Activated CD4-positive, CD25-positive, alpha-beta regulatory T cell treated with anti-CD3 and anti-CD28 coated beads, Interleukin-2, amount 50 U/mL, for 72 hours (primary cell): ENCODE results near the gene MBTD1.
A peak's percentile ranks its signal among the peaks of the same experiment; 100 is the strongest.
"Not testable (repeated sequence)": the region's sequence is repeated elsewhere in the genome, so short reads cannot be mapped to it uniquely, and the experiment has no call there.

Experiments used
- DNase-seq: peaks from one replicate; pipeline ENCODE4 v3.0.0; 2021

Gene MBTD1

GRCh38 chr17:51259564-51260236, at the start of gene MBTD1:
TSS of gene MBTD1 (minus strand) at chr17:51260049. CDS start at chr17:51225161, 34,888 bp downstream.
- DNase-seq, result peak; percentile 95

- DNase-seq, result no peak
These were observed 45.3 kb upstream of the MBTD1 start for GRCh38 chr17:51305182-51305581.

GRCh38 chr17:51299859-51300258, 40.0 kb upstream of the MBTD1 start:
- no peak for DNase-seq

DNA sequence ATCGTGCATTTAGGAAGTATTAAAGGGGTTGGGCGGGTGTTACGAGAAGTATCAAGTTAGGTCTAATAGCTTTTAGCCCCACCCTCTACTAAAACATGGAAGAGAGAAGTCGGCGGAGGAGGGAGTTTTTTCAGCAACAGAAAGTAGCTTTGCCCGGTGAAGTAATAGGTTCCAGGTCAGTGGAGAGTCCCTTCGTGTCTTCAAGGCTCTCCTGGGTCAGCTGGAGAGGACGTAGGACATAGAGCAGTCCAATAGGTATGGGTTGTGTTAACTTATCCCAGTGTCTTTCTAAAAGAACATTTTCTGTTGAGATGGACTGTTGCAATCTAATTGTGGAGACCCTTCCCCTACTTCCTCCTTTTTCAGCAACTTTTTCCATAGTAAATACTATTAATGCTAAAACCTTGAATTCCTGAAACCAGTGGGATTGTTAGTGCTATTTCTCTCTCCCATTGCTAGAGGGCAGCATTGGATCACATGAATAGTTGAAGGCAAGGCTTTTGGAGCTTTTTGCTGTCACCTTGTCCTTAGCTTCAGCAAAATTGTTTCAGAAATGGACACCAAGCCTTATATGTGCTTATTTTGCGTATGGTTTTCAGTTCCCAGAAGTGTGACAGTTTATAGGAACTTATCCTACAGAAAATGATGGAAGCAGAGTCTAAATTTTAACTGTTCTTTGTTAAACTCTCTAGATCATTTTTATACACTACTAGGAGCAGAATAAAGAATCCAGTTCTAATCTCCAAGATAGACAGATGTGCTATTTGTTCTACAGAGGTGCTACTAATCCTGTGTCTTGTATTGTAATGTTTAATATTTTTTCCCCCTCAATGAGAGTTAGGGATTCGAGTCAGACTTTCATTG, 38.9 kb upstream of the MBTD1 start:
- no peak for DNase-seq

GRCh38 chr17:51294338-51294737, 34.5 kb upstream of the MBTD1 start:
- DNase-seq, result not testable (repeated sequence)

DNA sequence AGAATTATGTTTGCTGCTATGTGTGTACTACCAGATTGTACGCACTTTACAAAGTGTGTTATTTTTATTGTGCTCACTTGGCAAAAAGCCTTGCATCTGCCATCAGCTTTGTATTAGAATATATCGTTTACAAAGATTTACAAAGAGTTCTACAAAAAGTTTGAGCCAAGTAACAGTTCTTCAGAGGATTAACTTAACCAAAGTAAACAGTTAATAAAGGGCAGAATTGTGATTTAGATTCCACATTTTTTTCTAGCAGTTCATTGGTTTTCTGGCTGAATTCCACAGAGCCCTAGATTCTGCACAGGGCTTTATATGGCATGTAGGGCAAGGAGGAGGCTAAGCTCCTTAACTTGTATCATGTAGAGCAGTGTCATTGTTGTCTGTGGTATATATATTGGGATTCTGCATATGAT, 29.9 kb upstream of the MBTD1 start:
- no peak for DNase-seq

- DNase-seq, result no peak
These were observed 27.6 kb upstream of the MBTD1 start for GRCh38 chr17:51287412-51287811.

DNA sequence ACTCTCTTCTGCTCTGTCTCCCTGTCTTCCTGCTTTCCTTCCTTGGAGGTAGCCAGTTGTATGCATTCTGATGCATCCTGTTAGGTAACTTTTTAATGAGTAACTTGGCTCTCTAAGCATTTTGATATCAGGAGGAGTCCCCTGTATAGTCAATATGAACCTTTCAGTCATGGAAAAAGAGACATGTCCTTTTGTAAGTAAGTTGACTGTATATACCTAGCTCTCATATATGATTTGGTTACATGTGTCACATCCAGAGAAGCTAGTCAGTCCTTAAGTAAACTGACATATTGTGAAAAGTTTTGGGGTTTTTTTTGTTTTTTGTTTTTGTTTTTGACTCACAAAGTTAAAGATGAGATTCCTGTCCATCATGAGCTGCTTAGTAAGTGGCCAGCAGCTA, 19.3 kb upstream of the MBTD1 start:
- DNase-seq, result no peak

DNA sequence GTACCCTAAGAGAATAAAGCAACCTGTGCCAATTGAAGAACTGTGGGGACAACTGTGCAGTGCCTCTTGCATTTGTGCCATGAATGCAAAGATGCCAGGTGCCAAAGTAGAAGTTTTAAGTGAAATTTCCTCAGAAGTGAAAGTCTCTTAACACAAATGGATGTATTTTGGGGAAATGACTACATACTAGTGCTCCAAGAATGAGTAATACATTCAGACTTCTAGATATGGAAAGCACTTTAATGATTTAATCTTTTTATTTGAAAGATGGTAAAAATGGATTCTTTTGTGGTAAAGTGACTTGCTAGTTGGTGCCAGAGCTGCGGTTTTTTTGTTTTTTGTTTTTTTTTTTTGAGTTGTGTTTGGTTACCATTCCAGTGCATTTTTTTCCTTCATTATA, 15.5 kb upstream of the MBTD1 start:
- no peak for DNase-seq

DNA sequence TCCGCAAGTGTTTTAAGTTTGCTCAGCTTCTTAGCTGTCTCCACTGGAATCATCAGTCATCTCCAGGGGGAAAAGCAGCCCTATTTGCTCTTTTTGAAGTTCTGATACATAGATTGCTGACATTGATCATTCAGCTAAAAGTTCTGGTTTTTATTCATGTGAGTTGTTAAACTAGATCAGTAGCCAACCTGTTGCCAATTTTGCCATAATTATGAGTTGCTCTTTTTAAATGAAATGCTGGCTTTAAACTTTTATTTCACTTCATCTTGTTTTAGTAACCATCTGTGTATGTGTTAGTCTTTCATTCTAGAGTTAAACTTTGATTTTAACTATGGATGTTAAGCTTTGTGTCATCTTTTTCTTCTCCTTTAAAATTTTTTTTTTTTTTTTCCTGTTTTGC, 13.0 kb upstream of the MBTD1 start:
- no peak for DNase-seq

DNA sequence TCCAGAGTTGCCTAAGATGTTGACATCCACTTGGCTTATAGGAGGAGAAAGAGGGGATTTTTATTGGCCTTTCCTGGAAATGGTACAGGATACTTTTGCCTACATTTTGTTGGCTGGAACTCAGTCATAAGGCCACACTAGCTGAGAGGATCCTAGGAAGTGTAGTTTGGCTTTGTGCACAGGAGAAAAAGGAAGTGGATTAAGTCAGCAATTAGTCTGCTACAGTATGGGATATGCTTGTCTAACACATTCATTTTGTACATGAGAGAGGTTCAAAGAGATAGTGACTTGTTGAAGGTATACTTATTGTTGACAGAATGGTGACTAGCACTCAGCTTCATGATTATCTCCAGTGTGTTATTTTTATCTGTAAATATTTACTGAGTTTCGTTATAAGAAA, 10.8 kb upstream of the MBTD1 start:
- DNase-seq, result no peak

DNA sequence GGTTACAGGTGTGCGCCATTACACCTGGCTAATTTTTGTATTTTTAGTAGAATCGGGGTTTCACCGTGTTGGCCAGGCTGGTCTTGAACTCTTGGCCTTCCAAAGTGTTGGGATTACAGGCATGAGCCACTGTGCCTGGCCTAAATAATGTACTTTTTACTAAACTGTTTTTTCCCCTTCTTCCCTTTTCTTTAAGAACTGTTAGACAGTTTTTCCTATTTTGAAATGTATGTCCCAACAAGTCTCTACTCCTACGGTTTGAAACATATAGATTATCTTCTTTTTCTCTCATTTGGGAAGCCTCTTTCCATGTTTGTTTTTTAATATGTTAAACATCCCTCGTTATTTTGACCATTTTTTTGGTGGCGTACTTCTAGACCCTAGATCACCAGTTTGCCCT, 10.1 kb upstream of the MBTD1 start:
- DNase-seq, result no peak

DNA sequence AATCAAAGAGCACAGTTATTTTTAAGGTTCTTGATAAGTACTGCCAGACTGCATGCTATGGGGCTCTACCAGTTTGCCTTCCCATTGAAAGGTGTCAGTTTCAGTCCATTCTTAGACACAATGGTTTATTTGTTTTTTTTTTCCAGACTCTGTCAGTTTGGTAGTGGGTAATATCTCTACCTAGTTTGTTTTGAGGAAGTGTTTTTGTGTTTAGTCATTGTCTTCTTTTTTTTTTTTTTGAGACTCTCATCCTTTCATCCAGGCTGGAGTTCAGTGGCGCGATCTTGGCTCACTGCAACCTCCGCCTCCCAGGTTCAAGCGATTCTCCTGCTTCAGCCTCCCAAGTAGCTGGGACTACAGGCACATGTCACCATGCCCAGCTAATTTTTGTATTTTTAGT, 4.6 kb upstream of the MBTD1 start:
- not testable (repeated sequence) for DNase-seq

DNA sequence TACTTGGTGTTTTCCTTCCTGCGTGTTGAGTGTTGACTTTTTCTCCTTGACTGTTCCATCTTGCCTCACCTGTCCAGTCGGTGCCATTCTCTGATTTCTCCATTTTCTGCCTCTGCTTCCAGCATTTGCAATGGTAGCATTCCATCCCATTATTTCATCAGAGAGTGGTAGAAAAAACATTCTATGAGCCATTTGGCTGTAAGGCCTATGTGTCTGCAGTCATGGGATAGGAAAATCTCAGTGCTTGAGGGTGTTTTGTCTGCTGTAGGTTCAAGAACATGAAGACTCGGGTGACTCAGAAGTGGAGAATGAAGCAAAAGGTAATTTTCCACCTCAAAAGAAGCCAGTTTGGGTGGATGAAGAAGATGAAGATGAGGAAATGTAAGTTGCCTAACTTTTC, 3.2 kb upstream of the MBTD1 start:
- no peak for DNase-seq

GRCh38 chr17:51261024-51261963, 1.4 kb upstream of the MBTD1 start:
- DNase-seq, result no peak

- DNase-seq, result peak; percentile 95
These were observed 581 bp upstream of the MBTD1 start, which contains the start of gene UTP18 for GRCh38 chr17:51260237-51261023. TSS of gene UTP18 (plus strand) at chr17:51260546. CDS start at chr17:51260585, 39 bp downstream.

DNA sequence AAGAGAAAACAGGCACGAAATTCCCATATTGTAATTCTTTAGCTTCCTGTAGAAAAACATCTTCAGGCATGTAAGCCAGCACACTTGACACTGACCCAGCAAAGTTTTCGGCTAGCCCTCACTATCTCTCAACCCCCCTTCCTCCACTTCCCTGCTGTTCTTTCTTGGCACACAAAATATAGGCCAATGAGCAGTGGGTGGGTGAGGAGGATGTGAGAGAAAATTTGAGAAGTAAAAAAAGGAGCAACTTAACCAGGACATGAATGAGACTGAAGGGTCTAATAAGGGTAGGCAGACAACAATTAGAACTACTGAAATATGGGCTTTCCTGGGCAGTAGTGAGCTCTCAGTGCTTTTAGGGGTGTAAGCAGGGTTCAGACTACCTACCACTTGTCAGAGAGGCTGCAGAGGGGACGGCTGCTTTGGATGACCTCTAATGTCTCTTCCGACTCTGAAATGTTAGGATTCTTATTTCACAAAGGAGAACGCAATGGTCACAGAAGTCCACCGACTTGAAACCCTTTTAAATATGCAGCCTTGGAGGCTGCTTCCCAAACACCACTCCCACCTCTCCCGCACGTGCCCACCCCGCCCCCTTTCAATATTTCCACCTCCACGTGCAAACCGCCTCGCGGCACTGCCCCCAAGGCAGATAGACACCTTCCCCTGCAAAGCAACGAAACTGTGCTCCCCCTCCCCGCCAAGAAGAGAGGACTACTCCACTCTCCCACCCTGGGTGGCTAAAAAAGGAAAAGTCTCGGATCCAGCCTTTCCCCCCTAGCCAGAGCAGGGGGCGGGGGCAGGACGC, 889 bp downstream of the MBTD1 start:
- no peak for DNase-seq

DNA sequence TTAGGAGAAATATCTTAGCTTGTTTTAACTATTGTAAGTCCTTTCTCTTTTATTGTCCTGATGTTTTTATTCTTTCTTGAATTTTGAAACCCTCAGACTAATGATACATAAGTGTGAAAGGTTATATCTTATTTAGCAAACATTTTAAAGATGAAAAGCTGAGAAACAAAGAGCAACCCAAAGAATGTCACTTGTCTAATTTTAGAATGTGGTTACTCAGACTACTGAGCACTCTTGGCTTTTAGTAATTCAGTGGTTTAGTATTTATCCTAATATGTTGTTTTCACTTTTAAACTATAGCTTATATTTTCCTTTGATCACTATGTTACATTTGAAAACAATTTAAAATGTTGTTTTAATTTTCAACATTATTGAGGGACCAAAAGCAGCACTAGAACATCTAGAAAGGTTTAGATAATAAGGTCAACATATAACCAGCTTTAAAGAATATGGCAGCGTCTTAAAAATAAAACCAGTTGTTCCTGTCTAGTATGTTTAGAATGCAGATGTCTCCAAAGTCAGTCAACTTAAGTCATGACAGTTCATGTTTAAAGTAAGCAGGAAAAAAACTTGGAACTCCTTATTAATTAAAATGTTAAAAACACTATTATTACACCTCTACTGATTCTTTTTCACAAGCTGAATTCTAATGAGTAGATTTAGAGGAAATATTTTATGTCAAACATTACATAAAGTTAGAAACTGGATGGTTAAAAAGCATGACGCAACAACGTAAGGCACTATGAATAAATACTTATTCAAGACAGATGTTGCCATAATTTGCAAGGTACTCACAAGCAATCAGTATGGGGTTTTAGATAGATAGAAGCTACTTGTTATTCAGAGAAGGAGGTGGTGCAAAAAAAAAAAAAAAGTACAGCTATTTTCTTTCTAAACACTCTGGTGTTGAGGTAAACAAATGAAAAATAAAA, 2.4 kb downstream of the MBTD1 start:
- no peak for DNase-seq

- DNase-seq, result no peak
These were observed 3.7 kb downstream of the MBTD1 start for GRCh38 chr17:51256101-51256500.

DNA sequence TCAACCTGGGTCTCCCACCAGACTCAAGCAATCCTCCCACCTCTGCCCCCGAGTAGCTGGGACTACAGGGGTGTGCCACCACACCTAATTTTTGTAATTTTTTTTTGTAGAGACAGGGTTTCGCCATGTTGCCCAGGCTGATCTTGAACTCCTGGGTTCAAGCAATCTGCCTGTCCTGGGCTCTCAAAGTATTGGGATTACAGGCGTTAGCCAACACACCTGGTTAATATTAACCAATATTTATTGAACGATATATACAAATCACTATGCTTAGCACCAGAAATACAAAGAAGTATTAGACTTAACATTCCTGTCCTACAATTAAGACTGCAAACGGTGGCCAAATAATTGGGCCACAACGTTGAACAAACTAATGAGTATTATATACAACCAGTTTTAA, 4.2 kb downstream of the MBTD1 start:
- DNase-seq, result no peak
